HEK293 (cell line): ENCODE results near the gene NFIL3.
A peak's percentile ranks its signal among the peaks of the same experiment; 100 is the strongest.

Source experiments
- MYNN ChIP-seq: fragments of 450-650 bp; formaldehyde crosslinking; IDR thresholded peaks from 2 replicates; pipeline ENCODE4 v1.5.1; 2016; ENCODE audit warnings: missing biosample characterization, missing genetic modification characterization, borderline replicate concordance
- PRDM4 ChIP-seq: fragments of 450-650 bp; formaldehyde crosslinking; IDR thresholded peaks from 2 replicates; pipeline ENCODE4 v1.5.1; 2017; ENCODE audit warnings: missing biosample characterization, missing genetic modification characterization
- PRDM6 ChIP-seq: fragments of 450-650 bp; formaldehyde crosslinking; IDR thresholded peaks from 2 replicates; pipeline ENCODE4 v1.5.1; 2017; ENCODE audit warnings: missing biosample characterization, missing genetic modification characterization
- RBAK ChIP-seq: fragments of 450-650 bp; formaldehyde crosslinking; IDR thresholded peaks from 2 replicates; pipeline ENCODE4 v1.5.1; 2016; ENCODE audit warnings: missing biosample characterization, missing genetic modification characterization
- REST ChIP-seq: fragments of 450-650 bp; formaldehyde crosslinking; IDR thresholded peaks from 2 replicates; pipeline ENCODE4 v1.5.1; 2016; ENCODE audit warnings: missing biosample characterization, missing genetic modification characterization
- TRIM28 ChIP-seq: IDR thresholded peaks from 2 replicates; pipeline ENCODE4 v1.6.1; 2011; ENCODE audit warnings: low read length, control low read depth, borderline replicate concordance
- ZBTB21 ChIP-seq: fragments of 450-650 bp; formaldehyde crosslinking; IDR thresholded peaks from 2 replicates; pipeline ENCODE4 v1.5.1; 2017; ENCODE audit warnings: missing biosample characterization, missing genetic modification characterization
- ZBTB26 ChIP-seq: fragments of 450-650 bp; formaldehyde crosslinking; optimal IDR thresholded peaks from 2 replicates; pipeline ENCODE3; 2016; ENCODE audit warnings: missing biosample characterization, mild to moderate bottlenecking, missing genetic modification characterization
- ZBTB8A ChIP-seq: fragments of 450-650 bp; formaldehyde crosslinking; IDR thresholded peaks from 2 replicates; pipeline ENCODE4 v1.5.1; 2016; ENCODE audit warnings: missing biosample characterization, missing genetic modification characterization
- ZFP69B ChIP-seq: fragments of 450-650 bp; formaldehyde crosslinking; IDR thresholded peaks from 2 replicates; pipeline ENCODE4 v1.5.1; 2016; ENCODE audit warnings: missing biosample characterization, missing genetic modification characterization
- ZNF132 ChIP-seq: fragments of 450-650 bp; formaldehyde crosslinking; IDR thresholded peaks from 2 replicates; pipeline ENCODE4 v1.5.1; 2017; ENCODE audit warnings: missing biosample characterization, missing genetic modification characterization, borderline replicate concordance
- ZNF155 ChIP-seq: fragments of 450-650 bp; formaldehyde crosslinking; IDR thresholded peaks from 2 replicates; pipeline ENCODE4 v1.5.1; 2016; ENCODE audit warnings: missing biosample characterization, missing genetic modification characterization
- ZNF157 ChIP-seq: fragments of 450-650 bp; formaldehyde crosslinking; IDR thresholded peaks from 2 replicates; pipeline ENCODE4 v1.5.1; 2016; ENCODE audit warnings: missing biosample characterization, missing genetic modification characterization
- ZNF175 ChIP-seq: fragments of 450-650 bp; formaldehyde crosslinking; IDR thresholded peaks from 2 replicates; pipeline ENCODE4 v1.5.1; 2016; ENCODE audit warnings: missing biosample characterization, missing genetic modification characterization
- ZNF354C ChIP-seq: fragments of 450-650 bp; formaldehyde crosslinking; IDR thresholded peaks from 2 replicates; pipeline ENCODE4 v1.5.1; 2016; ENCODE audit warnings: missing biosample characterization, missing genetic modification characterization, low read depth, borderline replicate concordance
- ZNF362 ChIP-seq: fragments of 450-650 bp; formaldehyde crosslinking; IDR thresholded peaks from 2 replicates; pipeline ENCODE4 v1.5.1; 2016; ENCODE audit warnings: missing biosample characterization, missing genetic modification characterization
- ZNF366 ChIP-seq: fragments of 450-650 bp; formaldehyde crosslinking; conservative IDR thresholded peaks from 2 replicates; pipeline ENCODE4 v1.5.1; 2016; ENCODE audit warnings: missing biosample characterization, missing genetic modification characterization
- ZNF394 ChIP-seq: fragments of 450-650 bp; formaldehyde crosslinking; IDR thresholded peaks from 2 replicates; pipeline ENCODE4 v1.5.1; 2016; ENCODE audit warnings: missing biosample characterization, missing genetic modification characterization, mild to moderate bottlenecking, moderate library complexity, borderline replicate concordance
- ZNF488 ChIP-seq: fragments of 450-650 bp; formaldehyde crosslinking; IDR thresholded peaks from 2 replicates; pipeline ENCODE4 v1.5.1; 2016; ENCODE audit warnings: missing biosample characterization, missing genetic modification characterization
- ZNF501 ChIP-seq: fragments of 450-650 bp; formaldehyde crosslinking; IDR thresholded peaks from 2 replicates; pipeline ENCODE4 v1.5.1; 2016; ENCODE audit warnings: missing biosample characterization, missing genetic modification characterization
- ZNF521 ChIP-seq: fragments of 450-650 bp; formaldehyde crosslinking; IDR thresholded peaks from 2 replicates; pipeline ENCODE4 v1.5.1; 2017; ENCODE audit warnings: missing biosample characterization, mild to moderate bottlenecking, missing genetic modification characterization
- ZNF548 ChIP-seq: fragments of 450-650 bp; formaldehyde crosslinking; IDR thresholded peaks from 2 replicates; pipeline ENCODE4 v1.5.1; 2016; ENCODE audit warnings: missing biosample characterization, missing genetic modification characterization
- ZNF549 ChIP-seq: fragments of 450-650 bp; IDR thresholded peaks from 2 replicates; pipeline ENCODE4 v1.5.1; 2018; ENCODE audit warnings: missing biosample characterization, missing genetic modification characterization, mild to moderate bottlenecking, inconsistent platforms, moderate library complexity
- ZNF555 ChIP-seq: fragments of 450-650 bp; formaldehyde crosslinking; conservative IDR thresholded peaks from 2 replicates; pipeline ENCODE4 v1.5.1; 2017; ENCODE audit warnings: missing biosample characterization, mild to moderate bottlenecking, missing genetic modification characterization, inconsistent platforms
- ZNF561 ChIP-seq: fragments of 450-650 bp; IDR thresholded peaks from 2 replicates; pipeline ENCODE4 v1.5.1; 2018; ENCODE audit warnings: missing biosample characterization, missing genetic modification characterization, borderline replicate concordance
- ZNF658 ChIP-seq: fragments of 450-650 bp; formaldehyde crosslinking; IDR thresholded peaks from 2 replicates; pipeline ENCODE4; 2016; ENCODE audit warnings: missing biosample characterization, missing genetic modification characterization
- ZNF664 ChIP-seq: fragments of 450-650 bp; formaldehyde crosslinking; IDR thresholded peaks from 2 replicates; pipeline ENCODE4 v1.5.1; 2016; ENCODE audit warnings: missing biosample characterization, missing genetic modification characterization
- ZNF701 ChIP-seq: fragments of 450-650 bp; formaldehyde crosslinking; IDR thresholded peaks from 2 replicates; pipeline ENCODE4 v1.5.1; 2016; ENCODE audit warnings: missing biosample characterization, missing genetic modification characterization
- ZNF792 ChIP-seq: fragments of 450-650 bp; formaldehyde crosslinking; IDR thresholded peaks from 2 replicates; pipeline ENCODE4 v1.5.1; 2016; ENCODE audit warnings: missing biosample characterization, missing genetic modification characterization

Gene NFIL3

GRCh38 chr9:91361291-91362050, 62.2 kb downstream of the NFIL3 start, which contains the start of gene AUH (continued):
- no peak for TF ChIP-seq ZNF548
- no peak for TF ChIP-seq PRDM6 (tag by site-specific recombination)
- TF ChIP-seq RBAK = no peak
- TF ChIP-seq ZNF488 = no peak
- TF ChIP-seq ZNF501 (tag by site-specific recombination) = peak; percentile 46; the same call in 1 of the 2 replicates
- TF ChIP-seq ZNF701 (tag by site-specific recombination) = no peak
- peak; percentile 70; the same call in 1 of the 2 replicates for TF ChIP-seq ZNF664 (tag by site-specific recombination)
- no peak for TF ChIP-seq TRIM28
- no peak for TF ChIP-seq ZNF132 (tag by site-specific recombination)
- no peak for TF ChIP-seq ZNF366 (tag by site-specific recombination)
- TF ChIP-seq ZBTB8A = no peak
- no peak for TF ChIP-seq ZNF561 (tag by site-specific recombination)
- no peak for TF ChIP-seq ZNF555 (tag by site-specific recombination)
- no peak for TF ChIP-seq ZNF658 (tag by site-specific recombination)
- 0 out of 2 replicates have a peak, but pooled peaks have one; percentile 13 for TF ChIP-seq REST
- no peak for TF ChIP-seq PRDM4 (tag by site-specific recombination)
- no peak for TF ChIP-seq ZNF362 (tag by site-specific recombination)
- TF ChIP-seq ZNF549 (tag by site-specific recombination) = no peak
- TF ChIP-seq ZNF155 (tag by site-specific recombination) = no peak
- no peak for TF ChIP-seq ZNF157 (tag by site-specific recombination)
- no peak for TF ChIP-seq ZFP69B
- no peak for TF ChIP-seq ZNF175 (tag by site-specific recombination)
- TF ChIP-seq ZNF521 (tag by site-specific recombination) = no peak
- no peak for TF ChIP-seq ZNF394
- TF ChIP-seq ZNF792 (tag by site-specific recombination) = no peak
- no peak for TF ChIP-seq MYNN (tag by site-specific recombination)
- TF ChIP-seq ZBTB26 = peak; percentile 72
- no peak for TF ChIP-seq ZBTB21 (tag by site-specific recombination)
- no peak for TF ChIP-seq ZNF354C (tag by site-specific recombination)
